ENCODE results near the gene TAC4. TPM values are rescaled to one million over a fixed set of nuclear protein-coding genes. Genes with fewer than 3 reads are reported as not detected.

Gene TAC4, protein sequence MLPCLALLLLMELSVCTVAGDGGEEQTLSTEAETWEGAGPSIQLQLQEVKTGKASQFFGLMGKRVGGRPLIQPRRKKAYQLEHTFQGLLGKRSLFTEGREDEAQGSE
- total RNA-seq (2014; rRNA removed; shearing (Covaris generic)): not detected in 2 replicates

DNA sequence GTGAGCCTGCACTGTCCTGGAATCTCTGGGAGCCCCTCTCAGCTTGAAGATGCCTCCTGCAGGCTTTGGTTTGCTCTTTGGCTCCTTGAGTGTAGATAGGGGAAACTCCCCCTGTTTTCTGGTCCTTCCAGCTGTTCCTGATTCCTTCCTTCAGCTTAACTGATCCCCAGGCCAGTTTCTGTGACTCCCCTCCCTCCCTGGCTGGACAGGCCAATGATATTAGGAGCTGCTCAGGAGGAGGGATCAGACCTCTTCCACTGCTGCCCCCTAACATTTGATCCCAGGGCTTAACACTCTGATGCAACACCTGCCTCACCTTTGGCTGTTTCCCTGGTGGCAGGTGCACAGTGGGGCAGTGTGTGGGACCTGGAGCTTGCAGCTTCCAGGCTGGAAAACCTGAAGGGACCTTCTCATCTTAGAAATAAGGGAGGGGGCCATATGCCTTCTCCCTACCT, at the start of gene TAC4:
Gene TAC4, minus strand, starts transcription at position 51 of the 455 bp plus-strand sequence. CDS start 52 bp downstream, outside the sequence.
- DNase-seq (ENCODE audit: low read depth): no peak

DNA sequence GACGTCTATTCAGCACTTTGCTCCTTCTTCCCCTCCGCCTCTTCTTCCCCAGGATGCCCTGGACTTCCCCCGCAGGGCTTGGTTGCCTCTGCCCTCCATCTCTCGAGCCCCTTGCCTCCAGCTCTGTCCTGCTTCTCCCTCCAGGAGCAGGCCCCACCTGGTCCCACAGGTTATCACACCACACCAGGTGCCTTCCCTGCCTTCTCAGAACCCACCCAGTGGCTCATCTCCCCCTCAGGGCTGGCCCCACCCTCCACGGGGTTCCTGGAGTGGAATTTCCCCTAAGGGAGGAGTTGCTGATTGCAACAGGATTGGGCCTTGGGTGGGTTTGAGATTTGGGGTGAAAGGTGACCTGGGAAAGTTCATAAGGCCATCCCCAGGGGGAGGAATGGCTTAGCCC, 49.0 kb upstream of the TAC4 start:
- no peak for DNase-seq (ENCODE audit: low read depth)

DNA sequence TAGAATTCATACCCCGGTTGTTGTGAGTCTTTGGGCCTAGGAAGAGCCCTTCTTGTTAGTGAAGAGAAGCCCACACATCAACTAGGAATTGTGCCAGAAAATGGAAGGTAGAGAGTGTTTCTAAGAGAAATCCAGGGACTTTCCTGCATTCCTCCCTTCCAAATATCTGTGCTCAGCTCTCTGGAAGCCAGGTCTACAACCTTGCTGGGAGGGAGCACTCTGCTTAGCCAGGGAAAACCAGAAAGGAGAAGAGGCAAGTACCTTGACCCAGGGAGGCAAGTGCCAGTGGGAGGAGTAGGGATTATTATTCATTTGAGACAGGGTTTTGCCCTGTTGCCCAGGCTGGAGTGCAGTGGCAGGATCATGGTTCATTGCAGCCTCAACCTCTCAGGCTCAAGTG, 48.4 kb upstream of the TAC4 start:
- no peak for DNase-seq (ENCODE audit: low read depth)

DNA sequence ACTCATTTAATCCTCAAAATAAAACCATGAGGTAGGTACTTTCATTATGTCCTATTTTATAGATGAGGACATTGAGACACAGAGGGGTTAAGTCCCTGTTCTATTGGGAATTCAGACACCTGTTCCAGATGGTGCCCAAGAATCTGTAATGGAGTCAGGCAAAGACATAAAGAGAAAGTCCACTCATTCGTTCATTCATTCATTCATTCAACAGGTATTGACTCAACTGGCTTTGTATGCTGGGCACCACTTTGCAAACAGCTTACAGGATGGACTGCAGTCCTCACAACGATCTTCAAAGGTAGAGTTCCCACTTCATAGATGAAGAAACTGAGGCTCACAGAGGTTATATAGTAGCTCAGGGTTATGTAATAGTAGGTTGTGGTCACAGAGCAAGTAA, 47.9 kb upstream of the TAC4 start:
- no peak for DNase-seq (ENCODE audit: low read depth)

DNA sequence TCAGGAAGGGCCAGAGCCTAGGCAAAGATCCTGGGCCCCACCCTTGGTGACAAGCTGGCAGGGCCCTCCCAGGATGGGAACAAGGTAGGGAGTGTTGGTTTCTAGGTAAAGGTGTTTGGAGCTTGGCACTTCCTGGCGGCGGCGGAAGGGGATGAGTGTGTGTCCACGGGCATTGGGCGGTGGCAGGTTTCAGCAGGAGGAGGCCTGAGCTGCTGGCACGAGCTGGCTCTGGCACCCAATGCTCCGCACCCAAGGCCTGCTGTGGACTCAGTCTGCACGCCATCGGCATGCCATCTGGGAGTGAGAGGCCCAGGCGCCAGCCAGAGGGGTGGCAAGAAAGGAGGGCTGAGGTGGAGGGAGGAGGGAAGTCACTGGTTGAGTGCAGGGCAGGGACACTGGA, 46.9 kb upstream of the TAC4 start:
- DNase-seq (ENCODE audit: low read depth): no peak

DNA sequence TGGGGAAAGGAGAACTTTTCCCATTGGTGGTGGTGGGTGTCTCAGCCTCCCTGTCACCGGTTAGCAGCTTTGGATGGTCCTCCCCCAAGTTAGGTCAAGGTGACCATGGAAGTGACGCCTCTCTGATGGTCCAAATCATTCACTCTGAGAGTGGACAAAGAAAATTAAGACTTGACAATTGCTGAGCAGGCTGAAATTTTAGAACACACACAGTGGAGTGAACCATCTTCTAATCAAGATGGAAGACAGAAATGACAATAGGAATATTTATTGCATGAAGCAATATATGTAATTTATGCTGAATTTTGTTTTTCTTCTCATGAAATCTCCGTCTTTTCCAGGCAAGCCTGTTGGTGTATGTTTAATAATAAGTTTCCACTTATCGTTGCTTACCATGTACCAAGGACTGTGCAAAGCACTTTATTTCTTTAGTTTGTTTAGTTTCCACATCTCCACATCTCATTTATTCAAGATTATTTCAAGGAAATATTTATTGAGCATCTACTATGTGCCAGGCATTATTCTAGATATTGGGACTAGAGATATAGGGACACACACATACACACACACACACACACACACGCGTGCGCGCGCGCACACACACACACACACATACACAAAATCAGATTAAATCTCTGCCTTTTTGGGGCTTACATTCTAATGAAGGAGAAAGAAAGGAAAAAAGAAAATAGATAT, 44.0 kb upstream of the TAC4 start:
- DNase-seq (ENCODE audit: low read depth): no peak

DNA sequence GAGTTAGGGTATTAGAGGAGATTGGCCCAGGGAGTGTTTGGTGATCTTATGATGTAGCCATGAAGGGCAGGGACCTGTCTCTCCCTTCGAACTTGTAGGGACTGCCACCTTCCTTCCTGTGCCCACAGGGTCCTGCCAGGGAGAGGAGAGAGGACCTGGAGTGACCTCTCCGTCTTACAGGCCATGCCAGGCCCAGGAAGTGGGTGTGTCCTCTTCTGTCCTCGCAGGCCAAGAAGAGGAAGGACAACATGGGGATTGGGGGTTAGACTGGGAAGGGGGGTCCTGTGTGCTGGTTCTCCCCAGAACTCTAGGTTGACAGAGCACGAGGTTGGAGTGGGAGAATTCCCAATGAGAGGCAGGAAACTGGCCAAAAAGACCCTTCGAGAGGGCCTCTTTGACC, 43.4 kb upstream of the TAC4 start:
- DNase-seq (ENCODE audit: low read depth): no peak

DNA sequence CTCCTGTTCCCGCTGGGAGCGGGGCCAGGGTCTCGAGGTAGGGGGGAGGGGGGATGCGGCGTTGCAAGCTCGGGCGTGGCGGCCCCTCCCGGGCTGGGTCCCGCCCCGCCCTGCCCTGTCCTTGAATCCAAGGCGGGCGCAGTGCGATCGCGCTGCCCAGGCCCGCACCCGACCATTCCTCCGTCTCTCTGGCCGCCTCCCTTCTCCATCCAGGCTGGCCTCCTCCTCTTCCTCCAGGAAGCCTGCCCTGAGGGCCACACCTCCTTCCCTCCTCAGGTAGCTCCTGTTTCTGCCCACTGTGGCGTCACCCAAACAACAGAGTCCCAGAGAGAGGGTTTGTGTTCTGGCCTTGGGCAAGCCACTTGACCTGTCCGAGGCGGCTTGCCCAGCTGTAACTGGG, 43.0 kb upstream of the TAC4 start:
- DNase-seq (ENCODE audit: low read depth): no peak

DNA sequence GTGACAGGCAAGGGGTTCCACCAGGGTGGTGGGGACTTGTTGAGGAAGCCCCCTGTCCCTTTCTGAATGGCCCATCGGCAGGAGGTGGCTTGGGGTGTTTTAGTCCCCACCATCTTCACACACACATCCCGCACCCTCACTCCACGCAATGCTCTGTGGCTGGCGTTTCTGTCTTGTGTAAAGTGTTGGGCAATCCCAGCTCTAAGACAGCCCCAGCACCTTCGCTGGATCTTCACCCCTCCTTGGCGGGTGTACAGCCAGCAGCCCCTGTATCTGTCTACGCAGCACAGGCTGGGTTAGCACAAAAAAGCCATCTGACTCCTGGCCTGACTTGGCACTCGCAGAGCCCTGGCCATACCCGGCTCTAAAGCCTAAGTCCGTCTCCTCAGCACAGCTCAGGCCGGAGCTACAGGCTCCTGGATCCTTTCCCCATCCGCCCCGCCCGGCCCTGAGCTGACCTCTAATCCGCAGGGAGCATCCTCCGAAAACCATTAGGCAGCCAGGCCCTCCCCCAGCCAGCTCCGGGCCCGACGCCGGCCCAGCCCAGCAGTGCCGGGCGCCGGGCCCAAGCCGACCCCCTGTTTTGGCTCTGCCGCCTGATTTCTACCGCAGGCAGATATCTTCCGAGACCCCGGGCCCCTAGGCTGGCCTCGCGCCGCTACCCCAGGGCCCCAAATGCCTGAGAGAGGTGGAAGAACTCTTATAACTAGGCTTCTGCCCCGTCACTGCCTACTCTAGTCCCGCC, 42.4 kb upstream of the TAC4 start:
- no peak for DNase-seq (ENCODE audit: low read depth)

DNA sequence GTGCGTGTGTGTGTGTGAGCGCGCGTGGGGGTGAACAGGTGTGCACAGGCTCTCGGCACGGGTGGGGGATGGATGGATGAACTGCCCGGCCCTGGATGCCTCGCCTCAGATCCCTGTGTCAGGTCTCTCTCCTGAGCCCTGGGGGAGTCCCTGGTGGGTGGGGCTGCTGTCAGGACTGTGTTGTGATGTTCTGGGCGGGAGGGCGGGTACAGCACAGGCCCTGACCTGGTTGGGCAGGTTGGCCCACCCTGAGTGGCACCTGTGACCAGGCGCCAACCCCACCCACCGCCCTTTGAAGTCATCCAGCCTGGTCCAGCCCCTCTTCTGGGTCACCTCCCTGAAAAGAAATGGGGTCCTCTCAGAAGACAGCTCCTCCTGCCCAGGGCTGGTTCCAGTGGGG, 41.6 kb upstream of the TAC4 start:
- DNase-seq (ENCODE audit: low read depth): no peak

DNA sequence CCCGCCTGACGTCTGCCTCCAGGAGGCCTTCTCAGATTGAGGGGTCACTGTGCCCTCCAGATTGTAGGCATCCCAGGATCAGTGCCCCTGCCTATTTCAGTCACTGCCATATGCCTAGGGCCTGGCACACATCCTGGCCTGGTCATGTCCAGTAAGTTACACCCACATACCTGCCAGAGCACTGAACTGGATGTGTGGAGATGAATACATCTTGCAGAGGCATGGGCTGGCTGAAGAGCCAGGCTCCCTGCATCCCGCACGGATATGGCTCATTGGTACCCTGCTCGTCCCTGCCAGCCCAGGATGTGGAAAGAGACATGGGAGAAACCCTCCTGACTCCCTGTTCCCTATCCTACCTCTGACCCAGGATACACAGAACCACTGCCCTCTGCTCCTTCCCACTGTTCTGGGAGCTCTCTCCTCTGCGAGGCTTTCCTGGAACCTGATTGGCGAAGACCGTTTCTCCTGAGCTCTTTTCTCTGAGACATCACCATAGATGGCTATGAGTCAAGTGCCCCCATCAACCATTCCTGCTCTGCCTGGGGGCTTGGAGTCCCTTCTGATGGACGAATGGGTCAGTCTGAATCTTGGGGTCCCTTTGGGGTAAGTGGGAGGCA, 40.0 kb upstream of the TAC4 start:
- DNase-seq (ENCODE audit: low read depth): no peak

DNA sequence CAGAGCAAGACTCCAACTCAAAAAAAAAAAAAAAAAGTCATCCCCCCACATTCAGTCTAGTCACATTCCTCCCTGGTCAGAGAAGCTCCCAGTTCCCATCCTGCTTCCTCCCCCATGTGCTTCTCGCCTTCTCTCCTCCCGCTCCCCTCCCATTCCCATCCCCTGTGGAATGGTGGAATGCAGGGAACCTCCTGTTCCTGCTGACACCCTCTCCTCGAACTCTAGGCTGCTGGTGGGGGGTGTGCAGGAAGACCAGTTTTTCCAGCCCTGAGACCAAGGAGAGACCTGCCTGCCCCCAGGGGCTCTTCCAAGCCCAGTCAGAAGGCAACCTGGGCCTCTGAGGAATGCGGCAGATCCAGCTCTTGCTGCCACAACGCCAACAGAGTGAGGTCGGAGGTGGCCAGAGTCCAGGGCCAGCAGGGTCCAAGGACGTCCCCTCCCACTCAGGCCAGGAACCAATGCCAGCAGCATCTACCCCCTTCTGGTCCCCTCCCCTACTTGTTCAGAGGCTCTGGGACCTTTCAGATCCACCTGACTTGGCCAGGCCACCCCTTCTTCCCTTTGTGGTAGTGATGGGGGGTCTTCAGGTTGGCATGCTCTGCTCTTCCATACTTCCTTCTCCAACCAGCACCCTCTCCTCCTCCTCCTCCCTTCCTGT, 39.3 kb upstream of the TAC4 start:
- no peak for DNase-seq (ENCODE audit: low read depth)

DNA sequence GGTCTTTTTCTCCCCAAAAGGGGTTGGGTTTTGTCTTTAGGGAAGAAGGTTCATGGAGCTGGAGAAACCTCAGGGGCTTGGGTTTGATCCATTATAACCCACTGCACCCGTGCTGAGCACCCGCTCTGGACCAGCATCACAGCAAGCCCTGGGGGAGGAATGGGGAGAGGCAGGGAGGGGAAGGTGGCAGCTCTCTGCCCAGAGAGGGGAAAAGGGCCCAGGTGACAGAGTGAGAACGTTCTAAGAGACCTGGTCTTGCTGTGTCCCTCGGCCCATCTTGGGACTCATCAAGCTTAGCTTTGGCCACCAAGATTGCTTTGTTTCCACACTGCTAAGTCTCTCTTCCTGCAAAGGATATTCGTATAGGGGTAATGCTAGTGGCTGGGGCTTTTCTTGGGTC, 38.2 kb upstream of the TAC4 start:
- no peak for DNase-seq (ENCODE audit: low read depth)

DNA sequence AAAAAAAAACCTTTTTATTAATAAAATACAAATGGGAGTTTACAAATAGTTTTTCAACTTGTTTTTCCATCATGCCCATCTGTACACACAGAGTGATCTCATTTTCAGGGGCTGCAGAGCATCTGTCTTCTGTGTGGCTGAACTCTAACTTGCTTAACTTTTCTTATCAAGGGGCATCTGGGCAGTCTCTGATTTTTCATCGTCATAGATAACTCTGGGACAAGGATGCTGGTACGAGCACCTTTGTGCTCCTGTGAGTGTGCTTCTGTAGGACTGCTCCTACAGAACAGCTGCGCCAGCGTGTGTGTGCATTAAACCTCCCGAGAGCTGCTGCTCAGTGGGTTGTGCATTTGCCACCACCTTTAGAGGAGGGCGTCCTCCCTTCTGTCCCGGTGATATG, 34.6 kb upstream of the TAC4 start:
- DNase-seq (ENCODE audit: low read depth): no peak

DNA sequence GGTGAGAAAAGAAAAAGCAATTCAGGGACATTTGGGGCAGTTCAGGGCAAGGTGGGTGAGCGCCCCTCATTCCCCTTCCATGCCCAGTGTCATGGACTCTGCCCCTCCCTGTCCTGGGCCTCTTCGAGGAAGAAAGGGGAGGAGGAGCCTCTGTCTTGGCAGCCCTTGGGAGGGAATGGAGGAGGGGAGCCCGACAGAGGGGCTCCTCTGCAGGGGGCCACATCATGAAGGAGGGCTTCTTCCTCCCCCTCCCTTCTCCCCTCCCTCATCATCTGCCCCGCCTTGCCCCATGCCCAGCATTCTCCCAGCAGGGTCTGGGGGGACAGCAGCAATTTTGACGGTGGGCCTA, 33.2 kb upstream of the TAC4 start:
- no peak for DNase-seq (ENCODE audit: low read depth)

DNA sequence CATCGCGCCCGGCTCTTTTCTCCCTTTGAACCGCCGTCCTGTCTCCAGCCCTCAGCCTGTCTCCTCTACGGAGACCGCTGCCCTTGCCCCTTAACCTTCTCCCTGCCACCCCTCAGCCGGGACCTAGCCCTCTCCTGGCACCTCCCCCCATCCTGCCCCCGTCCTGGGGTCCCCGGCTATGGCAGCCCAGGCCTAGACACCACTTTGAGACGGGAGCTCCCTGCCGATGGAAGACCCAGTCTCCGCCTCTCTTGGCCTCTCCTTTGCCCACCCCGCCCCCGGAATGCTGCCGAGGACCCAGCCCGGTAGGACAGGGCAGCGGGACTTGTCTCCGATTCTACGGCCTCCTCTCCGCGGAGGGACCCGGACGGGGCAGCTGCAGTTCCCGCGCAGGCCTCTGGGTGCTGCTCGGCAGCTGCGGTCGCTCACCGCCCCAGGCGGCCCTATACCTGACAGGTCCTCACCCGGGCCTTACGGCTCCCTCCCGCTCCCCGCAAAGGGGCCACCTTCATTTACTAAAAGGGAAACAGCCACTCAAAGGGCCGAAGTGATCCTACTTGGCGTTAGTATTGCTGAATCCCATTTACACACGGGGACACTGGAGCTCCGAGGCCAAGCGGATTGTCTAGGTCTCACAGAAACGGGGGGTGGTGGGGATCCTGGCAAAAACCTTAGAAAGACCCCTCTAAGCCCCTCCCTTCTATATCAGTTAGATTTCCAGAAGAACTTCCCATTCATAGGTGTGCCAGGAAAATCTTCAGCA, 32.6 kb upstream of the TAC4 start:
- peak; percentile 53 for DNase-seq (ENCODE audit: low read depth)

DNA sequence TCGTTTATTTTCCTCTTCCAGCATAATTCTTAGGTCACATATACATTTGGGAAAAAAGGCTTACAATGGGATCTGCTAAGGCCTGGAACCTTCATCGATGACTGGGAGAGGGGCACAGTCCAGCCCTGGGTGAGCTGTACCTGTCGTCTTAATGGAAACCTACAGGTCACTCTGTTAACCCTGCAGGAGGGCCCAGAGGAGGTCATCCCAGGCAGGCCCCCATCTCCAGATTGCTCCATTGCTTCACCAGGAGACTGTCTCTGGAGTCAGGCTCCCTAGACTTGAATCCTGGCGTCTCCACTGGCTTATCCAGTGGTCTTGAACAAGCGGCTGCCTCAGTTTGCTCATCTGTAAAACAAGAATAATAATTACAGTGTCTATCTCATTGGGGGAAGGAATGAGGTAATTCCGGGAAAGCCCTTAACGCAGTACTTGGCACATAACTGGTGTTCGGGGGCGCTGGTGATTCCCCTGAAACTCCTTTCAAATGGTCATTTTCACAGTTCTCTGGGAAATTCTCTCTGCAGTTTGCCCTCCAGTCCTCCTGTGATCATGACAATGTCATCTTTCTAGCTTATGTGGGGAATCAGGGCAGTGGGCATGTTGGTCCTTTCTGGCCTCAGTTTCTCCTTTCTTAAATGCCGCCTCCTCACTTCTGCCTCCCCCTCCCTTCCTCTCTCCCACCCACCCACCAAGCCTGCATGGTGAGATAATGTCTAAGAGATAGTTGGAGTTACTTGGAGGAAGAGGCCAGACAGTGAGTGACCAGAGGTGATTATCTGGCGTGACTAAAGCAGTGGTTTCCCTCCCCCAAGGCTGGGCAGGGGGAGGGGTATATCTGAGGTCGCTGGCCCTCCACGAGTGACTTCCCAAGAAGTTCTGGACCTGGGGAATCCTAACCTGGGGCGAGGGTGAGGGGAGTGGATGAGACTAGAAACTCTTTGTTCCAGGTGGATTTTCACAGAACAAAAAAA, 31.3 kb upstream of the TAC4 start:
- no peak for DNase-seq (ENCODE audit: low read depth)

DNA sequence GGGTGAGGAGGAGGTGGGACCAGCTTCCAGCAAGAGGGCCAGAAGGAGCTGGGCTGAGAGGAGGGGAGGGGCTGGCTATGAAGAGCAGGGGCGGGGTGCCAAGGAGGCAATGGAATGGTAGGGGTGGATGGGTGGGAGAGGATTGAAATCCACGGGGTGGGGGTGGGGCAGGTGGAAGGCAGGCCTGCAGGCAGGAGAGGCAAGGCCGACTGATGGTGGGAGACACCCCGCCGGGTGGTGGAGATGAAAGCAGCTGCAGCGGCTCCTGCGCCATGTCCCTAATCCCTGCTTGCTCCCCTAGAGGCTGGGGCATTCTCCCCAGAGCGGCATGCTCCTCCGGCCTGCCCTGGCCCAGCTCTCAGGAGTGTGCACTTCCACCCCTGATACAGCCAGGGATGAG, 27.8 kb upstream of the TAC4 start:
- no peak for DNase-seq (ENCODE audit: low read depth)

DNA sequence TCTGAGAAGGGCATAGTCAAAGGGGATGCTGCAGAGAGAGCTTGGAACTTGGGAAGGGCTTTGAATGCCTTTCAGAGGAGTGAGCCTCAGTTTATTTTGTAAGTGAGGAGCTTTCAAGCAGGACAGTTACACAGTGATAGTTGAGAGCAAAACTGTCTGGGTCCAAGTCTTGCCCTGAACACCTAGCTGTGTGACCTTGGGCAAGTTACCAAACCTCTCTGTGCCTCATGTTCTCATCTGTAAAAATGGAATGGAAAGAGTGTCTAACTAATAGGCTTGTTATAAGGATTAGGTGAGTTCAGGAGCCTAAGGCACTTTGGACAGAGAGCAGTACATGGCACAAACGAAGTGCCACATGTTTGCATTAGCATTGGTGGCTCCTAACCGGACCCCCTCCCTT, 27.0 kb upstream of the TAC4 start:
- DNase-seq (ENCODE audit: low read depth): no peak

DNA sequence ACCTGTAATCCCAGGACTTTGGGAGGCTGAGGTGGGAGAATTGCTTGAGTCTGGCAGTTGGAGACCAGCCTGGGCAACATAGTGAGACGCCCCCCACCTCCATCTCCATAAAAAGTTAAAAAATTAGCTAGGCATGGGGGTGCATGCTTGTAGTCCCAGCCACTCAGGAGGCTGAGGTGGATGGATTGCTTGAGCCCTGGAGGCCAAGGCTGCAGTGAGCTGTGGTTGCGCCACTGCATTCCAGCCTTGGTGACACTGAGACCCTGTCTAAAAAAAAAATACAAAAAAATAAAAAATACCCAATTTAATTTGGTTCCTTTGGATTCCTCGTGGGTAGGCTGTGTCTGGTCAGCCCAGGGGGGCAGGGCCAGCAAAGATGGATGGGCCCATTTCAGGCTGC, 26.1 kb upstream of the TAC4 start:
- no peak for DNase-seq (ENCODE audit: low read depth)
